ENCODE measurements around the gene PANX1. TPM values are rescaled to one million over a fixed set of nuclear protein-coding genes. Genes with fewer than 3 reads are reported as not detected.

Gene PANX1
- total RNA-seq, 1 experiment from 2014 or later, result 59.3 TPM

DNA sequence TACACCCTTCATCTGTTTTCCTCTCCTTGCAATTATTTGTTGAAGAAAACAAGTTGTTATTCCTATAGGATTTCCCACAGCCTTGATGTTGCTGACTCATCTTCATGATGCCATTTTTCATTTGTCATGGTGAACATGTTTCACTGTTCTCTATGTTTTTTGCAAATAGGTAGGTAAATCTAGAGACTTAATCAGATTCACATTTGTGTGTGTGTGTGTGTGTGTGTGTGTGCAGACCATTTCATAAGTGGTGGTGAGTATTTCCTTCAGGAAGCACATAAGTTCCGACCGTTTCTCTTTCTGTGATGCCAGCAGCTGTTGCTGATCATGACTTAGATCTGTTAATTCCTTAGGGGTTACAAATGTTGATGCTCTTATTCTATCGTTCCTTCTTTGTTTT lies 95.4 kb downstream of the PANX1 start:
- Histone ChIP-seq H3K4me3 (ENCODE audit: low read depth in 2 of 2, low read length in 2 of 2) (no peak overlapping the region), H3K27ac (ENCODE audit: low read length) (no peak overlapping the region), H3K9me3 (ENCODE audit: control insufficient read depth, insufficient read depth, low read depth, low read length) (no peaks in the 10 kb centered on the region), H3K4me1 (ENCODE audit: control insufficient read depth, insufficient read depth, low read length) (no peaks in the 10 kb centered on the region), H3K36me3 (ENCODE audit: control insufficient read depth, insufficient read depth, low read length) (no peaks in the 10 kb centered on the region), H3K27me3 (ENCODE audit: control insufficient read depth, insufficient read depth, low read length) (no peaks in the 10 kb centered on the region)
- ATAC-seq, result no peak
- in situ Hi-C loops (cut with HindIII; ENCODE audit: low pct_unique_long_range_greater_than_20kb, low sequenced_read_pairs) (no loop called here), intact Hi-C loops (cut with micrococcal nuclease; ENCODE audit: unreplicated experiment) (no loop called here)
- TF ChIP-seq, protein P1, sequence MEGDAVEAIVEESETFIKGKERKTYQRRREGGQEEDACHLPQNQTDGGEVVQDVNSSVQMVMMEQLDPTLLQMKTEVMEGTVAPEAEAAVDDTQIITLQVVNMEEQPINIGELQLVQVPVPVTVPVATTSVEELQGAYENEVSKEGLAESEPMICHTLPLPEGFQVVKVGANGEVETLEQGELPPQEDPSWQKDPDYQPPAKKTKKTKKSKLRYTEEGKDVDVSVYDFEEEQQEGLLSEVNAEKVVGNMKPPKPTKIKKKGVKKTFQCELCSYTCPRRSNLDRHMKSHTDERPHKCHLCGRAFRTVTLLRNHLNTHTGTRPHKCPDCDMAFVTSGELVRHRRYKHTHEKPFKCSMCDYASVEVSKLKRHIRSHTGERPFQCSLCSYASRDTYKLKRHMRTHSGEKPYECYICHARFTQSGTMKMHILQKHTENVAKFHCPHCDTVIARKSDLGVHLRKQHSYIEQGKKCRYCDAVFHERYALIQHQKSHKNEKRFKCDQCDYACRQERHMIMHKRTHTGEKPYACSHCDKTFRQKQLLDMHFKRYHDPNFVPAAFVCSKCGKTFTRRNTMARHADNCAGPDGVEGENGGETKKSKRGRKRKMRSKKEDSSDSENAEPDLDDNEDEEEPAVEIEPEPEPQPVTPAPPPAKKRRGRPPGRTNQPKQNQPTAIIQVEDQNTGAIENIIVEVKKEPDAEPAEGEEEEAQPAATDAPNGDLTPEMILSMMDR (IDR thresholded peaks at IDR 0.05), result no peak
- TF ChIP-seq TCF7L2 (IDR thresholded peaks at IDR 0.05; ENCODE audit: low read depth, low read length), result no peak
- TF ChIP-seq, protein P2, sequence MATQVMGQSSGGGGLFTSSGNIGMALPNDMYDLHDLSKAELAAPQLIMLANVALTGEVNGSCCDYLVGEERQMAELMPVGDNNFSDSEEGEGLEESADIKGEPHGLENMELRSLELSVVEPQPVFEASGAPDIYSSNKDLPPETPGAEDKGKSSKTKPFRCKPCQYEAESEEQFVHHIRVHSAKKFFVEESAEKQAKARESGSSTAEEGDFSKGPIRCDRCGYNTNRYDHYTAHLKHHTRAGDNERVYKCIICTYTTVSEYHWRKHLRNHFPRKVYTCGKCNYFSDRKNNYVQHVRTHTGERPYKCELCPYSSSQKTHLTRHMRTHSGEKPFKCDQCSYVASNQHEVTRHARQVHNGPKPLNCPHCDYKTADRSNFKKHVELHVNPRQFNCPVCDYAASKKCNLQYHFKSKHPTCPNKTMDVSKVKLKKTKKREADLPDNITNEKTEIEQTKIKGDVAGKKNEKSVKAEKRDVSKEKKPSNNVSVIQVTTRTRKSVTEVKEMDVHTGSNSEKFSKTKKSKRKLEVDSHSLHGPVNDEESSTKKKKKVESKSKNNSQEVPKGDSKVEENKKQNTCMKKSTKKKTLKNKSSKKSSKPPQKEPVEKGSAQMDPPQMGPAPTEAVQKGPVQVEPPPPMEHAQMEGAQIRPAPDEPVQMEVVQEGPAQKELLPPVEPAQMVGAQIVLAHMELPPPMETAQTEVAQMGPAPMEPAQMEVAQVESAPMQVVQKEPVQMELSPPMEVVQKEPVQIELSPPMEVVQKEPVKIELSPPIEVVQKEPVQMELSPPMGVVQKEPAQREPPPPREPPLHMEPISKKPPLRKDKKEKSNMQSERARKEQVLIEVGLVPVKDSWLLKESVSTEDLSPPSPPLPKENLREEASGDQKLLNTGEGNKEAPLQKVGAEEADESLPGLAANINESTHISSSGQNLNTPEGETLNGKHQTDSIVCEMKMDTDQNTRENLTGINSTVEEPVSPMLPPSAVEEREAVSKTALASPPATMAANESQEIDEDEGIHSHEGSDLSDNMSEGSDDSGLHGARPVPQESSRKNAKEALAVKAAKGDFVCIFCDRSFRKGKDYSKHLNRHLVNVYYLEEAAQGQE (IDR thresholded peaks at IDR 0.05; ENCODE audit: insufficient read depth in 1 of 2, low read depth in 2 of 2, low read length in 1 of 2), result no peak
- no peak for TF ChIP-seq POLR2AphosphoS5 (IDR thresholded peaks at IDR 0.05; ENCODE audit: low read depth, low read length)
- no peak for TF ChIP-seq SIN3A (IDR thresholded peaks at IDR 0.05; ENCODE audit: borderline replicate concordance, insufficient read depth, low read depth, low read length)
- DNase-seq (ENCODE audit: low read depth, low spot score), result no peak
- ChIA-PET CTCF (no interaction called here), POLR2A (no interaction called here)
- no TSS peak for BruUV-seq (replicated peaks)

Other genes with a start within 250 kb of the PANX1 start
- gene HEPHL1, start 107.5 kb upstream of the PANX1 start, total RNA-seq (2021; ENCODE audit: unreplicated experiment), result not detected
- not detected for gene IZUMO1R, start 175.7 kb downstream of the PANX1 start, total RNA-seq (2021; ENCODE audit: unreplicated experiment)